DMS 273 treated with DMSO at 0.1 percent for 48 hours (cell line): ENCODE measurements around the gene SHISA9.

Experiments
- DNase-seq: peaks from one replicate; lab custom pipeline; 2025; lab: John Stamatoyannopoulos, UW

SHISA9 gene

DNA sequence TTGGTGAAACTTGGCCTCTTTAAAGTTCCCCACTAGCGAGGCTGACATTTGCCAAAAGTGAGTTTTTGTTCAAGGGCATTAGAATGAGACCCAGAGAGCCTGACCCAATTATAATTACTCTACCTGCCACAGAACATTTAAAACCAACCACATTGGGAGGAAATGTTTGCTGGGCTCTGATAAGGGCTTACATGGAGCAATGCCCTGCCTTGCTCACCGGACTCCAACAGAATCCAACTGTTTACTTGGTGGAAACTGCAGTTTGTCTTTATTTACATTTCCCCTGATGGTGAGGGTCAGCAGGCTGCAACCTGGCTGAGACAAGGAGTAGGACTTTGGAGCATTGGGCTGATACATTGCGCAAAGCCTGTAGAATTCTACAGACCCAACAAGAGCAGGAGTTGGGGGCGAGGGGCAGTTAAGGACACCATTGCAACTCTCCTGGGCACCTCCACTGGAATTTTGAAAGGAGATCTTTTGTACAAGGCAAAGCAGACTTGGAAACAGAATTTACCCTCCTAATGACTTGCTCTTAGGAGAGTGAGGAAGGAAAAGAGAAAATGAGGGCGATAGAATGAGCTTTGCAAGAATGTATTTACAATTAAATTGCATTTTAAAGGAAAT is 368.6 kb downstream of the SHISA9 start:
- no peak for DNase-seq

DNA sequence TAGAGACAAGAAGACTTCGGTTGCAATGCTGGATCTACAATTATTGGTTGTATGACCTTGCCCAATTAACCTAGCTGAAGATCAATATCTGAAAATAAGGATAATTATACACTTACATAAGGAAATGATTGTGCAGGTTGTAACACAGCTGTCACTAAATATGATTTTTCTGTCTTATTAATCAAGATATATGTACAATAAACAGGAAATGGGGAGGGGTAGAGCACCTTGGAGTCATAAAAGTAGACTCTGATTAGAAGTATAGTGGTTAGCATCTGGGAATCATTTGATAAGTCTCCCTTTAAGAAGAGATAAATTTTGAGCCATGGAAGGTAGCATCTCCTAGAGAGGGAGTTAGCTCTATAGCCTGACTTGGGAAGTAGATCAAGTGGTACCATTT is 369.2 kb downstream of the SHISA9 start:
- no peak for DNase-seq

DNA sequence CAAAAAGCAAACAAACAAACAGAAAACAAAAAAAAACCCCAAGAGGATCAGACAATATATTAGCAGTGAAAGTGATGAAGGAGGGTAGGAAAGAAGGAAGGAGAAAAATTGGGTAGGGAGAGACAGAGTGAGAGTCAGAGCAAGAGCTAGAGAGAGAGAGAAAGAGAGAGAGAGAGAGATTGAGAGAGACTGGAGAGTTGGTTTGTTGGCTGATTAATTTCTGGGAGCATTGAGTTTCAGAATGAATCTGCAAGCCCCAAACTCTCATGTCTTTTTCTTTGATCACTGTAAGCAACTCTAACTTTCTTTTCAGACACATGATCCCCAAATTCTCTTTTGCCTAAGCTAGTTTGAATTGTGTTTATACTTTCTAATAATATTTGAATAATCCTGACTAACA is 388.1 kb downstream of the SHISA9 start:
- DNase-seq, result no peak
